GM23248 (cell line): Measurements from ENCODE around the gene KCNK1.

Experiments
- EZH2 ChIP-seq: fragments of 200-600 bp; sonication (generic); IDR thresholded peaks from 2 replicates; pipeline ENCODE4 v1.6.1; 2018; ENCODE audit warnings: antibody characterized with exemption, mild to moderate bottlenecking; ENCODE audit not compliant: insufficient read depth, poor library complexity, severe bottlenecking
- EZH2phosphoT487 ChIP-seq: fragments of 200-600 bp; sonication (generic); IDR thresholded peaks from 2 replicates; pipeline ENCODE4 v1.6.1; 2018; ENCODE audit warnings: antibody characterized with exemption, moderate library complexity, mild to moderate bottlenecking, low read depth; ENCODE audit not compliant: insufficient read depth

DNA sequence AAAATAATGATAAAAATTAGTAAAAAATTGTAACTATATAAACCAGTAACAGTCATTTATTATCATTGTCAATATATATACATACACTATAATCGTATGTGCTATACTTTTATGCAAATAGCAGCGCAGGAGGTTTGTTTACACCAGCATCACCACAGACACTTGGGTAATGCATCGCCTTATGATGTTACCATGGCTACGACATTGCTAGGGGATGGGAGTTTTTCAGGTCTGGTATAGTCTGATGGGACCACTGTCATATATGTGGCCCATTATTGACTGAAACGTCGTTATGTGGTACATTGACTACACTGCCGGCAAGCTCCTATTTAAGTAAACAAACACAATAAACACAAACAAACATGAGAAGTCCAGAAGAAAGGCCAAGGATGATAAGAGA lies 45.6 kb downstream of the KCNK1 start:
- TF ChIP-seq EZH2 = no peak
- TF ChIP-seq EZH2phosphoT487 = no peak
